ENCODE data around the gene ITPRIP. TPM values are rescaled to one million over a fixed set of nuclear protein-coding genes. Genes with fewer than 3 reads are reported as not detected.

Gene ITPRIP
- total RNA-seq, 1 experiment from 2014 or later = 22.5 TPM

DNA sequence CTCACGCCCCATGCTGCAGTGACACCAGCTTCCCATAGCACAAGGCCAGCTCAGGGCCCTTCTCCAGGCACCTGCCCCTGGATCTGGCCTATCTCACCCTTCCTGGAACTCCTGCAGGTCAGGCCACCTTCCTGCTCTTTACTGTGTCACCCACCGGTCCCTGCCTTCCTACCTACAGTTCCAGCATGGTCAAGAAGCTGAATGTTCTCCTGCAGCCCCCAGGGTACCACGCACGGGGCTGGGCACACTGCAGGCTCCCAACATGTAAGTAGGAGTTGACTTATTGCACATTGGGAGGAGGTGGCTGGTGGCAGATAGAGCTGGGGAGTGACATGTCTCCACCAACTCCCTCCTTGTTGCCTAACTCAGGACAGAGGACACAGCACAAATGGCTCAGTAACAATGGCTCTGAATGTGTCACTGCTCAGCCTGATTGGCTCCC lies 14.5 kb downstream of the ITPRIP start:
- H2BK12ac ChIP-seq (ENCODE audit: insufficient read length, low read depth, low read length) = no peak overlapping the region
- H2BK120ac ChIP-seq (ENCODE audit: low read depth, low read length, poor library complexity, severe bottlenecking) = no peak overlapping the region
- TF ChIP-seq, protein P1, sequence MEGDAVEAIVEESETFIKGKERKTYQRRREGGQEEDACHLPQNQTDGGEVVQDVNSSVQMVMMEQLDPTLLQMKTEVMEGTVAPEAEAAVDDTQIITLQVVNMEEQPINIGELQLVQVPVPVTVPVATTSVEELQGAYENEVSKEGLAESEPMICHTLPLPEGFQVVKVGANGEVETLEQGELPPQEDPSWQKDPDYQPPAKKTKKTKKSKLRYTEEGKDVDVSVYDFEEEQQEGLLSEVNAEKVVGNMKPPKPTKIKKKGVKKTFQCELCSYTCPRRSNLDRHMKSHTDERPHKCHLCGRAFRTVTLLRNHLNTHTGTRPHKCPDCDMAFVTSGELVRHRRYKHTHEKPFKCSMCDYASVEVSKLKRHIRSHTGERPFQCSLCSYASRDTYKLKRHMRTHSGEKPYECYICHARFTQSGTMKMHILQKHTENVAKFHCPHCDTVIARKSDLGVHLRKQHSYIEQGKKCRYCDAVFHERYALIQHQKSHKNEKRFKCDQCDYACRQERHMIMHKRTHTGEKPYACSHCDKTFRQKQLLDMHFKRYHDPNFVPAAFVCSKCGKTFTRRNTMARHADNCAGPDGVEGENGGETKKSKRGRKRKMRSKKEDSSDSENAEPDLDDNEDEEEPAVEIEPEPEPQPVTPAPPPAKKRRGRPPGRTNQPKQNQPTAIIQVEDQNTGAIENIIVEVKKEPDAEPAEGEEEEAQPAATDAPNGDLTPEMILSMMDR (conservative IDR thresholded peaks at IDR 0.05) = no peak
- no peak overlapping the region for H3K56ac ChIP-seq (ENCODE audit: insufficient read length, low read depth, low read length)
- no peaks in the 10 kb centered on the region for H3K9me3 ChIP-seq (ENCODE audit: control insufficient read depth, low read depth, low read length)
- no peak overlapping the region for H3K4me2 ChIP-seq (ENCODE audit: insufficient read depth, insufficient read length, low read length)
- H3K27ac Mint-ChIP-seq = peak overlapping the region; percentile 48 to 95 (median 72); a peak in 5 of 7 replicates
- no peaks in the 10 kb centered on the region for H3K27me3 Mint-ChIP-seq (ENCODE audit: low read depth)
- H2AK5ac ChIP-seq (ENCODE audit: insufficient read length, low read length) = no peak overlapping the region
- no peak overlapping the region for H3K23ac ChIP-seq (ENCODE audit: insufficient read length, low read depth, low read length)
- peak overlapping the region in 1 of 2 experiments; percentile 55; a peak in 1 of 5 replicates for H3K4me3 Mint-ChIP-seq
- no peak overlapping the region for H3K27ac ChIP-seq (ENCODE audit: insufficient read length, low read depth, low read length)
- no peak overlapping the region for H3T11ph ChIP-seq (ENCODE audit: low read length)
- no CpG with 5 or more reads among the region's 4 CpGs for WGBS (ENCODE audit: extremely low coverage, insufficient read length, low lambda C conversion rate)
- H3K9me3 Mint-ChIP-seq = no peaks in the 10 kb centered on the region
- H3K9ac ChIP-seq (ENCODE audit: extremely low read depth, insufficient read length, low read length) = no peak overlapping the region
- H2BK20ac ChIP-seq (ENCODE audit: low read depth, low read length, poor library complexity, severe bottlenecking) = no peak overlapping the region
- no peak for DNase-seq
- no peak overlapping the region for H3K18ac ChIP-seq (ENCODE audit: insufficient read length, low read depth, low read length)
- peaks cover 21% of the 10 kb centered on the region for H3K4me1 ChIP-seq (ENCODE audit: insufficient read depth, low read length)
- no peak overlapping the region for H2AFZ ChIP-seq (ENCODE audit: low read length)
- no peak overlapping the region for H4K91ac ChIP-seq (ENCODE audit: insufficient read length, low read depth, low read length)
- H4K5ac ChIP-seq (ENCODE audit: insufficient read length, low read depth, low read length) = no peak overlapping the region
- no peaks in the 10 kb centered on the region for H3K27me3 ChIP-seq (ENCODE audit: insufficient read depth, low read length)
- H2BK5ac ChIP-seq (ENCODE audit: insufficient read length, low read length) = no peak overlapping the region
- H3K36me3 Mint-ChIP-seq (ENCODE audit: insufficient read depth in 1 of 3, low read depth in 3 of 3) = peaks cover 14 to 23% (median 22%) of the 10 kb centered on the region in 3 experiments
- H4K20me1 ChIP-seq (ENCODE audit: control insufficient read depth, insufficient read depth, insufficient read length) = no peaks in the 10 kb centered on the region
- H4K8ac ChIP-seq (replicated peaks; ENCODE audit: insufficient read length, low read depth, low read length) = no peak overlapping the region
- H3K14ac ChIP-seq (ENCODE audit: insufficient read depth, low read length) = no peak overlapping the region; the same call in 1 of the 2 replicates
- H3K79me1 ChIP-seq (ENCODE audit: insufficient read depth, low read depth, low read length, poor library complexity, severe bottlenecking) = no peaks in the 10 kb centered on the region
- peaks cover 81 to 82% of the 10 kb centered on the region in 2 experiments for H3K4me1 Mint-ChIP-seq
- no peak overlapping the region for H2BK15ac ChIP-seq (ENCODE audit: low read depth, low read length)
- peaks cover 4% of the 10 kb centered on the region for H3K23me2 ChIP-seq (ENCODE audit: insufficient read length, low read depth, low read length, poor library complexity, severe bottlenecking)
- H3K4ac ChIP-seq (ENCODE audit: low read depth, low read length) = no peak overlapping the region
- H3K79me2 ChIP-seq (ENCODE audit: insufficient read depth, low read length) = peaks cover 21% of the 10 kb centered on the region; the same call in 1 of the 2 replicates
